ENCODE data around the gene NOCT.

GRCh38 chr4:138972956-138973801, 42.4 kb upstream of the NOCT start:
- TF ChIP-seq CTCF (conservative IDR thresholded peaks at IDR 0.05; ENCODE audit: low read depth, low read length) (no peak), SMC3 (IDR thresholded peaks at IDR 0.05; ENCODE audit: low read depth, low read length) (no peak), POLR2A (IDR thresholded peaks at IDR 0.05; ENCODE audit: low read depth, low read length) (no peak), NFE2L2 (IDR thresholded peaks at IDR 0.05; ENCODE audit: low read depth, low read length) (no peak)
